Activated CD4-positive, alpha-beta T cell treated with anti-CD3 and anti-CD28 coated beads, Interleukin-2, amount 10 ng/mL, durations not matched to agents 7 days and 5 days (primary cell): ENCODE measurements around the gene FBLN5. TPM values are rescaled to one million over a fixed set of nuclear protein-coding genes. Genes with fewer than 3 reads are reported as not detected.
"Not testable (repeated sequence)": the region's sequence is repeated elsewhere in the genome, so short reads cannot be mapped to it uniquely, and the experiment has no call there.

Source experiments
- CTCF ChIA-PET: fragments of 350-600 bp; sonication (Branson Sonifier 250); formaldehyde crosslinking; loops from one replicate; lab custom pipeline; 2021; ENCODE audit warnings: antibody characterized with exemption; lab: Charles Lee
- POLR2A ChIA-PET: fragments of 350-600 bp; sonication (Branson Sonifier 250); formaldehyde crosslinking; loops from one replicate; lab custom pipeline; 2021; ENCODE audit warnings: antibody characterized with exemption; lab: Charles Lee
- DNase-seq: peaks from one replicate; pipeline ENCODE4 v3.0.0-alpha.2; 2020
- H3K27ac Mint-ChIP-seq: one replicate; pipeline ENCODE4 v1.8.0; 2021; ENCODE audit warnings: mild to moderate bottlenecking, moderate library complexity, mixed read lengths
- H3K27me3 Mint-ChIP-seq: one replicate; pipeline ENCODE4 v1.8.0; 2021; ENCODE audit warnings: mixed read lengths
- H3K36me3 Mint-ChIP-seq: one replicate; pipeline ENCODE4 v1.8.0; 2021; ENCODE audit warnings: low read depth, mixed read lengths
- H3K4me1 Mint-ChIP-seq: one replicate; pipeline ENCODE4 v1.8.0; 2021; ENCODE audit warnings: mixed read lengths
- H3K4me3 Mint-ChIP-seq: one replicate; pipeline ENCODE4 v1.8.0; 2021; ENCODE audit warnings: mild to moderate bottlenecking, moderate library complexity, mixed read lengths
- H3K9me3 Mint-ChIP-seq: one replicate; pipeline ENCODE4 v1.8.0; 2021; ENCODE audit warnings: mixed read lengths
- total RNA-seq, 2 experiments: library from RNA; stranded (reverse); gene quantifications; one replicate each; pipeline ENCODE4 v1.2.3, GENCODE V29; 2021

Gene FBLN5
- total RNA-seq, 2 experiments from 2014 or later: 3.8 to 4.1 TPM

- no peak for DNase-seq
- Mint-ChIP-seq H3K4me3 (no peak overlapping the region), H3K27ac (no peak overlapping the region), H3K9me3 (peaks cover 7% of the 10 kb centered on the region), H3K36me3 (peaks cover 4% of the 10 kb centered on the region), H3K27me3 (no peaks in the 10 kb centered on the region), H3K4me1 (peaks cover 11% of the 10 kb centered on the region)
- ChIA-PET CTCF (interaction anchor here (0.6 to 2.3 kb wide), 2 partner anchors 13 to 25 kb away, joined by 3 to 6 read pairs; no protein-coding TSS in a partner anchor), POLR2A (no interaction called here)
Observed at GRCh38 chr14:91898372-91898771, 49.1 kb downstream of the FBLN5 start.

GRCh38 chr14:91897716-91898115 lies 49.8 kb downstream of the FBLN5 start:
- H3K4me1 Mint-ChIP-seq: peaks cover 18% of the 10 kb centered on the region
- POLR2A ChIA-PET, H3K4me3 Mint-ChIP-seq, H3K9me3 Mint-ChIP-seq, H3K27ac Mint-ChIP-seq, H3K27me3 Mint-ChIP-seq, H3K36me3 Mint-ChIP-seq, DNase-seq: not testable (repeated sequence)
- CTCF ChIA-PET: interaction anchor here (0.6 to 2.3 kb wide), 2 partner anchors 14 to 23 kb away, joined by 3 to 6 read pairs; no protein-coding TSS in a partner anchor

GRCh38 chr14:91897106-91897701 lies 50.3 kb downstream of the FBLN5 start:
- Mint-ChIP-seq H3K36me3 (peaks cover 4% of the 10 kb centered on the region), H3K4me1 (peaks cover 22% of the 10 kb centered on the region), H3K4me3 (no peak overlapping the region), H3K27ac (no peak overlapping the region), H3K27me3 (no peaks in the 10 kb centered on the region), H3K9me3 (peaks cover 7% of the 10 kb centered on the region)
- CTCF ChIA-PET: interaction anchor here (0.6 to 2.9 kb wide), 6 partner anchors 8 to 221 kb away, joined by 3 to 15 read pairs (median 4); no protein-coding TSS in a partner anchor
- POLR2A ChIA-PET: no interaction called here
- no peak for DNase-seq

- ChIA-PET CTCF (interaction anchor here (0.6 to 2.9 kb wide), 5 partner anchors 9 to 221 kb away, joined by 3 to 15 read pairs (median 4); no protein-coding TSS in a partner anchor), POLR2A (no interaction called here)
- peaks cover 6% of the 10 kb centered on the region for H3K36me3 Mint-ChIP-seq
- DNase-seq: no peak
- H3K4me3 Mint-ChIP-seq: no peak overlapping the region
- H3K27me3 Mint-ChIP-seq: no peaks in the 10 kb centered on the region
- H3K4me1 Mint-ChIP-seq: peaks cover 25% of the 10 kb centered on the region
- peaks cover 7% of the 10 kb centered on the region for H3K9me3 Mint-ChIP-seq
- H3K27ac Mint-ChIP-seq: no peak overlapping the region
Observed at GRCh38 chr14:91896419-91896818, 51.1 kb downstream of the FBLN5 start.

- H3K4me1 Mint-ChIP-seq: peaks cover 52% of the 10 kb centered on the region
Observed at GRCh38 chr14:91893669-91894068, 53.8 kb downstream of the FBLN5 start.

GRCh38 chr14:91893007-91893406 lies 54.5 kb downstream of the FBLN5 start:
- H3K4me1 Mint-ChIP-seq: peaks cover 54% of the 10 kb centered on the region
- no peak for DNase-seq
- H3K4me3 Mint-ChIP-seq: no peak overlapping the region
- peaks cover 6% of the 10 kb centered on the region for H3K36me3 Mint-ChIP-seq
- ChIA-PET POLR2A (interaction anchor here (0.7 kb wide), 1 partner anchor 178 kb away, joined by 3 read pairs; no protein-coding TSS in a partner anchor), CTCF (interaction anchor here (0.5 to 2.8 kb wide), 9 partner anchors 11 to 367 kb away, joined by 3 to 10 read pairs (median 3); no protein-coding TSS in a partner anchor)
- H3K27me3 Mint-ChIP-seq: no peaks in the 10 kb centered on the region
- peaks cover 5% of the 10 kb centered on the region for H3K9me3 Mint-ChIP-seq
- no peak overlapping the region for H3K27ac Mint-ChIP-seq

More at GRCh38 chr14:91893669-91894068, 53.8 kb downstream of the FBLN5 start:
- CTCF ChIA-PET: interaction anchor here (0.5 to 2.8 kb wide), 7 partner anchors 11 to 43 kb away, joined by 3 to 10 read pairs (median 4); no protein-coding TSS in a partner anchor
- DNase-seq: peak; percentile 16
- Mint-ChIP-seq H3K27me3 (no peaks in the 10 kb centered on the region), H3K9me3 (peaks cover 5% of the 10 kb centered on the region), H3K27ac (peak overlapping the region; percentile 71), H3K36me3 (peaks cover 6% of the 10 kb centered on the region), H3K4me3 (no peak overlapping the region)
- POLR2A ChIA-PET: no interaction called here

GRCh38 chr14:91891721-91892220 lies 55.7 kb downstream of the FBLN5 start:
- DNase-seq: no peak
- Mint-ChIP-seq H3K27ac (peak overlapping the region; percentile 46), H3K4me1 (peaks cover 54% of the 10 kb centered on the region), H3K36me3 (peaks cover 6% of the 10 kb centered on the region), H3K9me3 (peaks cover 5% of the 10 kb centered on the region), H3K4me3 (no peak overlapping the region), H3K27me3 (no peaks in the 10 kb centered on the region)
- CTCF ChIA-PET: interaction anchor here (0.8 to 2.8 kb wide), 6 partner anchors 9 to 416 kb away, joined by 3 to 10 read pairs (median 4); no protein-coding TSS in a partner anchor
- POLR2A ChIA-PET: no interaction called here

GRCh38 chr14:91891101-91891500 lies 56.4 kb downstream of the FBLN5 start:
- H3K4me3 Mint-ChIP-seq: no peak overlapping the region
- no peaks in the 10 kb centered on the region for H3K27me3 Mint-ChIP-seq
- H3K27ac Mint-ChIP-seq: peak overlapping the region; percentile 83
- ChIA-PET CTCF (interaction anchor here (0.8 to 2.8 kb wide), 5 partner anchors 9 to 415 kb away, joined by 3 to 10 read pairs (median 4); no protein-coding TSS in a partner anchor), POLR2A (no interaction called here)
- peaks cover 58% of the 10 kb centered on the region for H3K4me1 Mint-ChIP-seq
- H3K36me3 Mint-ChIP-seq: peaks cover 6% of the 10 kb centered on the region
- DNase-seq: no peak
- H3K9me3 Mint-ChIP-seq: peaks cover 5% of the 10 kb centered on the region

GRCh38 chr14:91890291-91890749 lies 57.2 kb downstream of the FBLN5 start:
- peaks cover 4% of the 10 kb centered on the region for H3K36me3 Mint-ChIP-seq
- DNase-seq: no peak
- POLR2A ChIA-PET: no interaction called here
- no peak overlapping the region for H3K4me3 Mint-ChIP-seq
- H3K9me3 Mint-ChIP-seq: peaks cover 2% of the 10 kb centered on the region
- CTCF ChIA-PET: interaction anchor here (0.6 to 1.5 kb wide), 3 partner anchors 27 to 1259 kb away, joined by 3 to 4 read pairs (median 3); no protein-coding TSS in a partner anchor
- H3K4me1 Mint-ChIP-seq: peaks cover 60% of the 10 kb centered on the region
- no peaks in the 10 kb centered on the region for H3K27me3 Mint-ChIP-seq
- H3K27ac Mint-ChIP-seq: peak overlapping the region; percentile 83

- Mint-ChIP-seq H3K9me3 (no peaks in the 10 kb centered on the region), H3K27me3 (no peaks in the 10 kb centered on the region), H3K4me3 (no peak overlapping the region), H3K36me3 (peaks cover 4% of the 10 kb centered on the region), H3K4me1 (peaks cover 58% of the 10 kb centered on the region), H3K27ac (peak overlapping the region; percentile 83)
- ChIA-PET CTCF (interaction anchor here (0.6 to 1.0 kb wide), 2 partner anchors 128 to 1258 kb away, joined by 3 read pairs; no protein-coding TSS in a partner anchor), POLR2A (no interaction called here)
- no peak for DNase-seq
Observed at GRCh38 chr14:91889477-91890211, 57.9 kb downstream of the FBLN5 start.

- H3K4me3 Mint-ChIP-seq: no peak overlapping the region
- no peak overlapping the region for H3K27ac Mint-ChIP-seq
- CTCF ChIA-PET: interaction anchor here (0.6 to 1.3 kb wide), 4 partner anchors 14 to 839 kb away, joined by 3 to 5 read pairs (median 4); no protein-coding TSS in a partner anchor
- peaks cover 61% of the 10 kb centered on the region for H3K4me1 Mint-ChIP-seq
- no peak for DNase-seq
- H3K27me3 Mint-ChIP-seq: no peaks in the 10 kb centered on the region
- no peaks in the 10 kb centered on the region for H3K9me3 Mint-ChIP-seq
- peaks cover 4% of the 10 kb centered on the region for H3K36me3 Mint-ChIP-seq
- POLR2A ChIA-PET: no interaction called here
Observed at GRCh38 chr14:91888641-91889476, 58.6 kb downstream of the FBLN5 start.

GRCh38 chr14:91886961-91887360 lies 60.5 kb downstream of the FBLN5 start:
- Mint-ChIP-seq H3K27me3 (no peaks in the 10 kb centered on the region), H3K4me1 (peaks cover 44% of the 10 kb centered on the region), H3K4me3 (no peak overlapping the region), H3K27ac (no peak overlapping the region), H3K9me3 (no peaks in the 10 kb centered on the region), H3K36me3 (peaks cover 2% of the 10 kb centered on the region)
- no peak for DNase-seq
- ChIA-PET CTCF (no interaction called here), POLR2A (no interaction called here)
